GM21737 (cell line): ENCODE data around the gene ZNG1E.
"Not testable (repeated sequence)": the region's sequence is repeated elsewhere in the genome, so short reads cannot be mapped to it uniquely, and the experiment has no call there.

Source experiments
- ATAC-seq: cut with Tn5 transposase; IDR thresholded peaks from one replicate; pipeline ENCODE4 v1.9.1; 2021; ENCODE audit warnings: mild to moderate bottlenecking, moderate library complexity; ENCODE audit not compliant: unreplicated experiment

The ZNG1E gene

DNA sequence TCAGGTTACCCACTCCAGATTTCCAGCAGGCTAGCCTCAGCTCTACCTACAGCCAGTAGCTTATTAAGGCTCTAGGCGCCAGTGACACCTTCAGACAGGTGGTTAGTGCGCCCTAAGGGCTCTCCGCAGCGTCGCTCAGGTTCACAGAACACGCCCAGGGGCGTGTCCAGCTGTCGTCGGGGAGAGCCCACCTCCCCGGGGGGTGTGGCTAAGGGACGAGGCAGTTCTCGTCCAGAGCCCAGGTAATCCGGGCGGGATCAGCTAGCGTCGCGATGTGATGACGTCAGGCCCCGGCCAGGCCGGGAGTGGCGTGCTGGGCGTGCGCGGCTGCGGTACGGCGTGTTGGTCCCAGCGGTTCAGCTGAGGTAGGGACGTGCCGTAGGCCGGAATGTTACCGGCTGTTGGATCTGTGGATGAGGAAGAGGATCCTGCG, at the start of gene ZNG1E:
TSS of gene ZNG1E (plus strand) at position 340 of the 433 bp plus-strand sequence. CDS start at position 389, 49 bp downstream.
- not testable (repeated sequence) for ATAC-seq

DNA sequence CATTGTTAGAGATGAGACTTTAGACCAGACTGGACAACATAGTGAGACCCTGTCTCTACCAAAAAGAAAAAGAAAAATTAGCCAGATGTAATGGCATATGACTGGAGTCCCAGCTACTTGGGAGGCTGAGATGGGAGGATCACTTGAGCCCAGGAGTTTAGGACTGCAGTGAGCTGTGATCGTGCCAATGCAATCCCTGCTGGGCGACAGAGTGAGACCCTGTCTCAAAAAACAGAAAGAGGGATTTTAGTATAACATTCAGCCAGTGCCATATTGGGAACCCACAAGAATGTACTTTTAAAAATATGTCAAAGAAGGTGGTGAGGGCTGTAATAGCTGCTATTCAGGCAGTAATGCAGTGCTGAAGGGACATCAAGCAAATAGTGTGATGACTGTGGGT, 2.1 kb upstream of the ZNG1E start:
- not testable (repeated sequence) for ATAC-seq

DNA sequence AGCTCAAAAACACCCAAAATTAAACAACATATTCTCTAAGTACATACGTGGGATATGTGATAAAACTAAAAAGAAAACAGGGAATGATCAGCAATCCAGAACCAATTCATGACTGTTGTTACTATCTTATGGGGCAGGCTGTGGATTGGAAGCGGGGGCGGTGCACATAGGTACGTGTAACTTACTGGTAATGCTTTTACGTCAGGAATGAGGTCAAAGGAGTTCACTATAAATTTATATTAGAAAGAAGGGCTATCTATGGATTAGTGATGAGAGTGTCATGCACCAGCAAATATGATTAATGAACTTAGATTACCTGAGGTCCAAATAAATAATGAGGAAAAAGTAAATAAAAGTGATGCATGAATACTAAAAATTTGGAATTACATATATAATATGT, 710 bp upstream of the ZNG1E start:
- ATAC-seq = not testable (repeated sequence)

- not testable (repeated sequence) for ATAC-seq
These were observed 661 bp downstream of the ZNG1E start for GRCh38 chr9:65676389-65676788.

DNA sequence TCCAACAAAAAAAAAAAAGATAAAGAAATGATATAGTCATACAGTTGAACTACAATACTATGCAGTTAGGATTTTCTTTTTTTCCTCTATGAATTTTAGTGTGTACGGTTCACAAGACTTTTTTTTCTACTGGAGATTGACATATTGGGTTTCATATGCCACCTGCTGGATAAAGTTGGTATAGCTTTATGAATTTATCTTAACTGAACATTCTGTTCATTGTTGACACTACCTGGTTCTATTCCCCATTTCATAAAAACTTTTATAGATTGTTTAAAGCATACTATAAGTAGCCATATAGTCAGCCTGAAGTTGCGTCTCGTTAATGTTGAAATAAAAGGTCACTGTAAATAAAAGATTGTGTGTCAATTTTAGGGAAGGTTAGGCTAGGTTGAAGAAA, 2.8 kb downstream of the ZNG1E start:
- not testable (repeated sequence) for ATAC-seq

GRCh38 chr9:65703550-65703949, 27.8 kb downstream of the ZNG1E start:
- not testable (repeated sequence) for ATAC-seq

GRCh38 chr9:65714445-65714844, 38.7 kb downstream of the ZNG1E start:
- not testable (repeated sequence) for ATAC-seq

DNA sequence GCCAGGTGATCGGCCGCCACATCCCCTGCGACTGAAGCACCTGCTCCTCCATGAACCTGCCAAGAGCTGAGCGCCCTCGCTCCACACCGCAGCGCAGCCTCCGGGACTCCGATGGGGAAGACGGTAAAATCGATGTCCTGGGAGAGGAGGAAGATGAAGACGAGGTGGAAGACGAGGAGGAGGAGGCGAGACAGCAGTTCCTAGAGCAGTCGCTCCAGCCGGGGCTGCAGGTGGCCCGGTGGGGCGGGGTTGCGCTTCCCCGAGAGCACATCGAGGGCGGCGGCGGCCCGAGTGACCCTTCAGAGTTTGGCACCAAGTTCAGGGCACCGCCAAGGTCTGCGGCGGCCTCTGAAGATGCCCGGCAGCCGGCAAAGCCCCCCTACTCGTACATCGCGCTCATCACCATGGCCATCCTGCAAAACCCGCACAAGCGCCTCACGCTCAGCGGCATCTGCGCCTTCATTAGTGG, 61.4 kb downstream of the ZNG1E start, which contains the start of gene FOXD4L4:
TSS of gene FOXD4L4 (plus strand) at position 51 of the 469 bp plus-strand sequence. CDS start at position 51, 0 bp downstream.
- not testable (repeated sequence) for ATAC-seq

GRCh38 chr9:65738133-65738532, 62.4 kb downstream of the ZNG1E start:
- ATAC-seq = not testable (repeated sequence)
